ENCODE data around the gene PDE4D.

- TF ChIP-seq CTCF (IDR thresholded peaks at IDR 0.05) (no peak), POLR2A (IDR thresholded peaks at IDR 0.05) (no peak)
These were observed 208.9 kb downstream of the PDE4D start for GRCh38 chr5:59684388-59685190.
